ENCODE measurements around the gene KLC1.
A peak's percentile ranks its signal among the peaks of the same experiment; 100 is the strongest.

DNA sequence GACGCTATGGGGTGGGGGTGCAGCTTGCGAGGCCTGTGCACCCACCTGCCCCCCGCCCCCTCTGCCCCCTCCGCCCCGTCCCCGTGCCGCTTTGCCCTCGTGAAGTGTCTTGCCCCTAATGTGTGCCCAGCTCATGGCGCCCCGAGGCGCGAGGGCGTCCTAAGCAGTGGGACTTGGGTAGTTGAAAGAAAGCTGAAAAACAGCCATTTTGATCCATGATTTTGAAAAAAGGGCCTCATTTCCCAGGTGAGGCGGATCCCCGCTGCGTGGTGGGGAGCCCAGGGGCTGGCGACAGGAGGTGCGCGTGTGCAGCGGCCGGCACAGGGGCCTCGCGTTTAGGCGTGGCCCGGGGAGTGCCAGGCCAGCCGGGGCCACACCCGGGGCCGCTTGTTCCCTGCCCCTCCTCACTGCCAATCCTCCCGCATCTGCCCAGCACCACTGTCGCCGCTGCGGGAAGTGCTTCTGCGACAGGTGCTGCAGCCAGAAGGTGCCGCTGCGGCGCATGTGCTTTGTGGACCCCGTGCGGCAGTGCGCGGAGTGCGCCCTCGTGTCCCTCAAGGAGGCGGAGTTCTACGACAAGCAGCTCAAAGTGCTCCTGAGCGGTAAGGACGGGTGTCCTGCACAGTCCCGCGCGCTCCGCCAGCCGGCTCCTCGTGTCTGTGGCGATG, 98.4 kb downstream of the KLC1 start:
- TF ChIP-seq, protein P1, sequence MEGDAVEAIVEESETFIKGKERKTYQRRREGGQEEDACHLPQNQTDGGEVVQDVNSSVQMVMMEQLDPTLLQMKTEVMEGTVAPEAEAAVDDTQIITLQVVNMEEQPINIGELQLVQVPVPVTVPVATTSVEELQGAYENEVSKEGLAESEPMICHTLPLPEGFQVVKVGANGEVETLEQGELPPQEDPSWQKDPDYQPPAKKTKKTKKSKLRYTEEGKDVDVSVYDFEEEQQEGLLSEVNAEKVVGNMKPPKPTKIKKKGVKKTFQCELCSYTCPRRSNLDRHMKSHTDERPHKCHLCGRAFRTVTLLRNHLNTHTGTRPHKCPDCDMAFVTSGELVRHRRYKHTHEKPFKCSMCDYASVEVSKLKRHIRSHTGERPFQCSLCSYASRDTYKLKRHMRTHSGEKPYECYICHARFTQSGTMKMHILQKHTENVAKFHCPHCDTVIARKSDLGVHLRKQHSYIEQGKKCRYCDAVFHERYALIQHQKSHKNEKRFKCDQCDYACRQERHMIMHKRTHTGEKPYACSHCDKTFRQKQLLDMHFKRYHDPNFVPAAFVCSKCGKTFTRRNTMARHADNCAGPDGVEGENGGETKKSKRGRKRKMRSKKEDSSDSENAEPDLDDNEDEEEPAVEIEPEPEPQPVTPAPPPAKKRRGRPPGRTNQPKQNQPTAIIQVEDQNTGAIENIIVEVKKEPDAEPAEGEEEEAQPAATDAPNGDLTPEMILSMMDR (IDR thresholded peaks at IDR 0.05) = peak in 3 of 7 experiments; percentile 10 to 19 (median 17)
- no peak for TF ChIP-seq POLR2A (IDR thresholded peaks at IDR 0.05)
